AG09319 (cell line): Measurements from ENCODE around the gene ABCA3.

Source experiments
- DNase-seq: peaks from one replicate; pipeline ENCODE4 v3.0.0-alpha.2; 2010; ENCODE audit warnings: low read depth; ENCODE audit errors: extremely low read depth
- TF ChIP-seq, protein P1 (sequence below): IDR thresholded peaks from 2 replicates; pipeline ENCODE4 v1.5.1; 2011; ENCODE audit warnings: low read depth, mild to moderate bottlenecking, inconsistent platforms, low read length, moderate library complexity

ABCA3 gene

GRCh38 chr16:2308089-2308962, 32.2 kb downstream of the ABCA3 start:
- no peak for DNase-seq
- TF ChIP-seq, protein P1, sequence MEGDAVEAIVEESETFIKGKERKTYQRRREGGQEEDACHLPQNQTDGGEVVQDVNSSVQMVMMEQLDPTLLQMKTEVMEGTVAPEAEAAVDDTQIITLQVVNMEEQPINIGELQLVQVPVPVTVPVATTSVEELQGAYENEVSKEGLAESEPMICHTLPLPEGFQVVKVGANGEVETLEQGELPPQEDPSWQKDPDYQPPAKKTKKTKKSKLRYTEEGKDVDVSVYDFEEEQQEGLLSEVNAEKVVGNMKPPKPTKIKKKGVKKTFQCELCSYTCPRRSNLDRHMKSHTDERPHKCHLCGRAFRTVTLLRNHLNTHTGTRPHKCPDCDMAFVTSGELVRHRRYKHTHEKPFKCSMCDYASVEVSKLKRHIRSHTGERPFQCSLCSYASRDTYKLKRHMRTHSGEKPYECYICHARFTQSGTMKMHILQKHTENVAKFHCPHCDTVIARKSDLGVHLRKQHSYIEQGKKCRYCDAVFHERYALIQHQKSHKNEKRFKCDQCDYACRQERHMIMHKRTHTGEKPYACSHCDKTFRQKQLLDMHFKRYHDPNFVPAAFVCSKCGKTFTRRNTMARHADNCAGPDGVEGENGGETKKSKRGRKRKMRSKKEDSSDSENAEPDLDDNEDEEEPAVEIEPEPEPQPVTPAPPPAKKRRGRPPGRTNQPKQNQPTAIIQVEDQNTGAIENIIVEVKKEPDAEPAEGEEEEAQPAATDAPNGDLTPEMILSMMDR, result no peak

DNA sequence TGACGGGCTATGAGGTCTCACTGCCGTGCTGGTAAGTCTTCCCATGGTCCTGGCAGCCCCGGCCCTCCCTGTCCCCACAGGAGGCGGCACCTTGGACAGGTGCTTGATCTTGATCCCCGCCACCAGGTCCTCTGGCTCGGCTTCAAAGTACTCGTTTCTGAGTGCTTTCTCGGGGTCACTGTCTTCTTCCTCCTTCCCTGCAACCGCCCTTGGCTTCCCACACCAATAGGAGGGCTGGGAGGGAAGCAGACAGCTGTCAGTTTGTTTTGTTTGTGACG, 40.7 kb downstream of the ABCA3 start:
- no peak for DNase-seq
- TF ChIP-seq, protein P1, result no peak

- no peak for DNase-seq
- TF ChIP-seq, protein P1, result no peak
Observed at GRCh38 chr16:2299121-2299914, 41.2 kb downstream of the ABCA3 start.

DNA sequence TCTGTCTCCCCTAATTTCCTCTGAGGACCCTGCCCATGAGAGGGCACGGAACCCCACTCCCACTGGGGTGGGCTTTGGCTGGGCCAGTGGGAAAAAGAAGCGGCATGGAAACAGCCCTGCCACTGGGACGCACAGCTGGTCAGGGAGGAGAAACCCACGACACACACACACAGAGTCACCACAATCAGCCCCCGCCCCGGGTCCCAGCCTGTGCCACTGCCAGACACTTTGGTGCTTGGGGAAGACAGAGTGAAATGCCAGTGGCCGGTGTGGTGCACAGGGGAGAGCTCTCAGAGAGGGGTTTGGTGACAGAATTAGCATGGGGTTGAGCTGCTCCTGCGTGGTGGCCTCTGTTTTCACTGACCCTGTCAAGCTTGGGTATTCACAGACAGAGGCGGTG, 41.9 kb downstream of the ABCA3 start:
- TF ChIP-seq, protein P1, result no peak
- DNase-seq, result no peak

DNA sequence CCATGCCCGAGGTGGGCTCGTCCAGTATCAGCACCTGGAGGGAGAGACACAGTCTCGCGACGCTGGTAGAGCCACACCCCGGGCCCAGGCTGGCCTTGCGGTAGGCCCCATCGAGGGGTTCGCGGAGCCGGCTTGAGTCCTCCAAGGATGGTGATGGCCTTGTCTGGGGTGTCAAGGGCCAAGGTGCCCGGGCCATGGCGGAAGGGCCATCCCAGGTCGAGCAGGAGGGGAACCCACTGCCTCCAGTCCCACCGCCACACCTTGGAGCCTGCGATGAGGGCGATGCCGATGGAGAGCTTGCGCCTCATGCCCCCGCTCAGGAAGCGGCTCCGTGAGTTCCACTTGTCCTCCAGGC, 43.0 kb downstream of the ABCA3 start:
- TF ChIP-seq, protein P1, result no peak
- no peak for DNase-seq

DNA sequence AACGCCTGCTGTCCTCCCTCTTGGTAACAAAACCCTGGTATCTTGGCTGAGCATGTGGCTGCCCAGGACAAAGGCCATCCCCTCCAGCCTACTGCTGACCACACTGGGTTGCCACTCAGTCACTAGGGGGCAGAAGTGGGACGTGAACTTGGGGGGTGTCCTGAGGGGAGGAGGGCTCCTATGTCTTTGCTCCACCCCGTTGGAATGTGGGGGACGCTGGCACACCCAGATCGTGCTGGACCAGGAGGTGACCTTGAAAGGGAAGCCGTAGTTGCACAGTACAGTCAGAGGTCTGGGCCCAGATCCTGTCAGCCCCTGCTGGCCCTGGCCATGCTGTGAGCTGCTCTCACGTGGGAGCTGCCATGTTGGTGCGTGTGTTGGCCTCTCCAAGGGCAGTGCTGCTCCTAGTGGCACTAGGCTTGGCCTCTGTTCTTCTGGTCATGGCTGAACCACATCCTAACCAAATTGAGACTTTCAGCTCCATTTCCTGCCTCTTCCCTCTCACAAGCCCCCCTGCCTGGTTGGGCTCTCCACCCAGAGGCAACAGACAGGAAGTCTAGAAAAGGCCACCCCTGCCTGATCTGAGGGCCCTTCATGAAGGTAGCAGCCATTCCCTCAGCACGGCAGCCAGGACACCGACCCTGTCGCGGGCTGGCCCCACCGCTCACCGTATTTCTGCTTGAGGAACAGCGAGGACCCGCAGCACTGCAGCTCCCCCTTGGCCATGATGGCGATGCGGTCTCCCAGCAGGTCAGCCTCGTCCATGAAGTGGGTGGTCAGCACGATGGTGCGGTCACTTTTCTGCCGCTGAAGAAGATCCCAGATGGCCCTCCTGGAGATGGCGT, 43.6 kb downstream of the ABCA3 start:
- TF ChIP-seq, protein P1, result peak; percentile 37
- no peak for DNase-seq
